SK-N-SH (cell line): ENCODE measurements around the gene SPOUT1.

Experiments
- CTCF ChIP-seq: fragments of 200-600 bp; sonication (generic); IDR thresholded peaks from 2 replicates; pipeline ENCODE4 v1.6.1; 2017; ENCODE audit warnings: antibody characterized with exemption, mild to moderate bottlenecking, moderate library complexity
- EP300 ChIP-seq, 2 experiments: IDR thresholded peaks; 2 replicates each; pipeline versions ENCODE4 v1.4.0 to v1.6.1; 2012; ENCODE audit warnings: borderline replicate concordance in 1 of 2, low read depth in 1 of 2, low read length in 1 of 2
- FOXM1 ChIP-seq: IDR thresholded peaks from 2 replicates; pipeline ENCODE4 v1.4.0; 2012; ENCODE audit warnings: low read depth, mild to moderate bottlenecking
- GATA2 ChIP-seq: sonication (generic); formaldehyde crosslinking; IDR thresholded peaks from 2 replicates; pipeline ENCODE4 v1.5.0; 2020; ENCODE audit warnings: mild to moderate bottlenecking, missing genetic modification reagents
- JUND ChIP-seq: IDR thresholded peaks from 2 replicates; pipeline ENCODE4 v1.4.0; 2012
- NFIC ChIP-seq: IDR thresholded peaks from 2 replicates; pipeline ENCODE4 v1.4.0; 2012; ENCODE audit warnings: borderline replicate concordance
- RCOR1 ChIP-seq: fragments of 150-350 bp; IDR thresholded peaks from 2 replicates; pipeline ENCODE4 v1.6.1; 2017; ENCODE audit warnings: antibody characterized with exemption, low read length
- RFX5 ChIP-seq: IDR thresholded peaks from 2 replicates; pipeline ENCODE4 v1.6.1; 2012; ENCODE audit warnings: mild to moderate bottlenecking, improper control_type of control experiment, low read length
- SMC3 ChIP-seq: IDR thresholded peaks from 2 replicates; pipeline ENCODE4 v1.6.1; 2012; ENCODE audit warnings: low read depth, low read length, improper control_type of control experiment
- TCF12 ChIP-seq: IDR thresholded peaks from 2 replicates; pipeline ENCODE4 v1.4.0; 2012
- USF1 ChIP-seq: IDR thresholded peaks from 2 replicates; pipeline ENCODE4 v1.4.0; 2012; ENCODE audit warnings: low read depth, borderline replicate concordance
- USF2 ChIP-seq: fragments of 150-350 bp; IDR thresholded peaks from 2 replicates; pipeline ENCODE4 v1.6.1; 2017; ENCODE audit warnings: antibody characterized with exemption, low read length, low read depth, borderline replicate concordance
- YY1 ChIP-seq: IDR thresholded peaks from 2 replicates; pipeline ENCODE4 v1.4.0; 2012; ENCODE audit warnings: low read depth, mild to moderate bottlenecking

GRCh38 chr9:128798896-128799295 lies 30.7 kb downstream of the SPOUT1 start:
- TF ChIP-seq CTCF (no peak), EP300 (IDR thresholded peaks at IDR 0.05; ENCODE audit: borderline replicate concordance in 1 of 2, low read depth in 1 of 2, low read length in 1 of 2) (no peak), GATA2 (CRISPR knock-in tag) (no peak), YY1 (no peak), TCF12 (no peak), SMC3 (no peak), FOXM1 (no peak), RCOR1 (no peak), NFIC (no peak), RFX5 (no peak), USF2 (no peak), USF1 (no peak), JUND (no peak)
